MG63 (cell line): ENCODE measurements around the gene DLG5. TPM values are rescaled to one million over a fixed set of nuclear protein-coding genes. Genes with fewer than 3 reads are reported as not detected.

Source experiments
- DNase-seq: peaks from one replicate; pipeline ENCODE4 v3.0.0-alpha.2; 2020
- H3K27me3 ChIP-seq: fragments of 250-450 bp; sonication (Bioruptor Pico); 2 replicates; pipeline ENCODE4 v1.5.1; 2020; ENCODE audit warnings: mild to moderate bottlenecking, moderate library complexity
- H3K36me3 ChIP-seq: fragments of 250-450 bp; sonication (Bioruptor Pico); 2 replicates; pipeline ENCODE4 v1.5.1; 2020; ENCODE audit warnings: mild to moderate bottlenecking, moderate library complexity
- H3K4me3 ChIP-seq: fragments of 250-450 bp; sonication (Bioruptor Pico); 2 replicates; pipeline ENCODE4 v1.5.1; 2020; ENCODE audit warnings: mild to moderate bottlenecking, moderate library complexity
- H3K9me3 ChIP-seq: fragments of 250-450 bp; sonication (Bioruptor Pico); 2 replicates; pipeline ENCODE4 v1.5.1; 2020; ENCODE audit warnings: mild to moderate bottlenecking, moderate library complexity
- total RNA-seq: library from RNA; depleted of rRNA; stranded (reverse); fragments of >200 nt; shearing (Covaris generic); gene quantifications from 2 replicates; pipeline ENCODE4 v1.2.3, GENCODE V29; 2014; ENCODE audit warnings: low replicate concordance

Gene DLG5
- total RNA-seq, 1 experiment from 2014 or later = 33.8 TPM

GRCh38 chr10:77959887-77960455, 33.4 kb upstream of the DLG5 start:
- no peak for DNase-seq
- Histone ChIP-seq H3K27me3 (no peaks in the 10 kb centered on the region), H3K4me3 (no peak overlapping the region), H3K36me3 (no peaks in the 10 kb centered on the region), H3K9me3 (peaks cover 4% of the 10 kb centered on the region; the same call in 1 of the 2 replicates)

- Histone ChIP-seq H3K4me3 (no peak overlapping the region), H3K36me3 (no peaks in the 10 kb centered on the region), H3K27me3 (no peaks in the 10 kb centered on the region), H3K9me3 (peaks cover 4% of the 10 kb centered on the region; the same call in 1 of the 2 replicates)
- DNase-seq = no peak
These were observed 32.8 kb upstream of the DLG5 start for GRCh38 chr10:77959384-77959783.

GRCh38 chr10:77955136-77955535, 28.6 kb upstream of the DLG5 start:
- Histone ChIP-seq H3K36me3 (no peaks in the 10 kb centered on the region), H3K4me3 (no peak overlapping the region), H3K9me3 (peaks cover 8% of the 10 kb centered on the region), H3K27me3 (no peaks in the 10 kb centered on the region)
- no peak for DNase-seq

- H3K9me3 ChIP-seq = peaks cover 8% of the 10 kb centered on the region
- no peaks in the 10 kb centered on the region for H3K36me3 ChIP-seq
- H3K4me3 ChIP-seq = no peak overlapping the region
- peak; percentile 84 for DNase-seq
- no peaks in the 10 kb centered on the region for H3K27me3 ChIP-seq
These were observed 22.6 kb upstream of the DLG5 start for GRCh38 chr10:77949167-77949566.

GRCh38 chr10:77946084-77946483, 19.5 kb upstream of the DLG5 start:
- no peaks in the 10 kb centered on the region for H3K27me3 ChIP-seq
- DNase-seq = peak; percentile 46

GRCh38 chr10:77944519-77944918, 18.0 kb upstream of the DLG5 start:
- DNase-seq = peak; percentile 43
- H3K4me3 ChIP-seq = no peak overlapping the region
- H3K36me3 ChIP-seq = no peaks in the 10 kb centered on the region
- no peaks in the 10 kb centered on the region for H3K9me3 ChIP-seq
- H3K27me3 ChIP-seq = no peaks in the 10 kb centered on the region

More at GRCh38 chr10:77946084-77946483, 19.5 kb upstream of the DLG5 start:
- no peaks in the 10 kb centered on the region for H3K36me3 ChIP-seq
- no peak overlapping the region for H3K4me3 ChIP-seq
- H3K9me3 ChIP-seq = 0 out of 2 replicates have a peak, but pooled peaks cover under 1% of the 10 kb centered on the region

GRCh38 chr10:77943121-77943901, 16.8 kb upstream of the DLG5 start:
- no peaks in the 10 kb centered on the region for H3K9me3 ChIP-seq
- H3K27me3 ChIP-seq = no peaks in the 10 kb centered on the region
- DNase-seq = peak; percentile 51
- H3K4me3 ChIP-seq = no peak overlapping the region
- H3K36me3 ChIP-seq = no peaks in the 10 kb centered on the region

GRCh38 chr10:77941790-77942189, 15.2 kb upstream of the DLG5 start:
- Histone ChIP-seq H3K4me3 (no peak overlapping the region), H3K27me3 (no peaks in the 10 kb centered on the region), H3K36me3 (no peaks in the 10 kb centered on the region), H3K9me3 (no peaks in the 10 kb centered on the region)
- DNase-seq = no peak

- Histone ChIP-seq H3K36me3 (no peaks in the 10 kb centered on the region), H3K27me3 (no peaks in the 10 kb centered on the region), H3K9me3 (no peaks in the 10 kb centered on the region), H3K4me3 (no peak overlapping the region)
- no peak for DNase-seq
These were observed 14.1 kb upstream of the DLG5 start for GRCh38 chr10:77940627-77941026.

- Histone ChIP-seq H3K9me3 (no peaks in the 10 kb centered on the region), H3K27me3 (no peaks in the 10 kb centered on the region), H3K36me3 (no peaks in the 10 kb centered on the region), H3K4me3 (no peak overlapping the region)
- no peak for DNase-seq
These were observed 13.7 kb upstream of the DLG5 start for GRCh38 chr10:77940225-77940624.

GRCh38 chr10:77939561-77940001, 13.0 kb upstream of the DLG5 start:
- H3K9me3 ChIP-seq = no peaks in the 10 kb centered on the region
- DNase-seq = peak; percentile 77
- no peak overlapping the region for H3K4me3 ChIP-seq
- no peaks in the 10 kb centered on the region for H3K27me3 ChIP-seq
- H3K36me3 ChIP-seq = no peaks in the 10 kb centered on the region

GRCh38 chr10:77936697-77937567, 10.4 kb upstream of the DLG5 start:
- Histone ChIP-seq H3K27me3 (no peaks in the 10 kb centered on the region), H3K9me3 (no peaks in the 10 kb centered on the region), H3K4me3 (no peak overlapping the region), H3K36me3 (no peaks in the 10 kb centered on the region)
- DNase-seq = no peak

- Histone ChIP-seq H3K4me3 (no peak overlapping the region), H3K36me3 (no peaks in the 10 kb centered on the region), H3K27me3 (no peaks in the 10 kb centered on the region), H3K9me3 (no peaks in the 10 kb centered on the region)
- DNase-seq = no peak
These were observed 5.6 kb upstream of the DLG5 start for GRCh38 chr10:77932016-77932715.

GRCh38 chr10:77927402-77928246, 1.1 kb upstream of the DLG5 start:
- no peak for DNase-seq
- no peaks in the 10 kb centered on the region for H3K27me3 ChIP-seq
- H3K36me3 ChIP-seq = no peaks in the 10 kb centered on the region

GRCh38 chr10:77925795-77926565, 575 bp downstream of the DLG5 start:
- no peaks in the 10 kb centered on the region for H3K27me3 ChIP-seq
- no peaks in the 10 kb centered on the region for H3K9me3 ChIP-seq
- DNase-seq = peak; percentile 53
- peak overlapping the region; percentile 80 for H3K4me3 ChIP-seq
- H3K36me3 ChIP-seq = no peaks in the 10 kb centered on the region

More at GRCh38 chr10:77927402-77928246, 1.1 kb upstream of the DLG5 start:
- Histone ChIP-seq H3K4me3 (peak overlapping the region; percentile 39; the same call in 1 of the 2 replicates), H3K9me3 (no peaks in the 10 kb centered on the region)
